Measurements from ENCODE around the gene NTNG2.

The NTNG2 gene

GRCh38 chr9:132146575-132146974 is 15.3 kb upstream of the NTNG2 start:
- no peak for DNase-seq (ENCODE audit: low spot score)

GRCh38 chr9:132147331-132147730 is 14.5 kb upstream of the NTNG2 start:
- DNase-seq (ENCODE audit: low spot score): no peak

- no peak for DNase-seq (ENCODE audit: low spot score)
Observed at GRCh38 chr9:132147839-132148238, 14.0 kb upstream of the NTNG2 start.

DNA sequence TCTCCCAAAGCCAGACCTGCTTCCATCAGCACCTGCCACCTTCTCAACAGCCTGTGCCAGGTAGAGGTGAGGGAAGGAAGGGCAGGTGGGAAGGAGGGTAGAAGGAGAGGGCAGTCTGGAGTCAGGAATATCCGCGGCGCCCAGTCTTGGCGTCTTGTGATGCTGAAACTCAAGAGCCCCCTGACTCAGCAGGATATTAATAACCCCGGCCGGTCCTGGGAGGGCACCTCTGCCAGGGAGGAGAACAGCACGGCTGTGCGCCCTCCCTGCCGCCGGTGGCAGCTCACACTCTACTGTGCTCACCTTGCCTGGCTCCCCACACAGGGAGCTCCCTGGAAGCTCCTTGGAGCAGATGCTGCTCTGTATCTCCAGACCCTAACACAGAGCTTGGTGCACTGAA is 11.6 kb upstream of the NTNG2 start:
- no peak for DNase-seq (ENCODE audit: low spot score)

DNA sequence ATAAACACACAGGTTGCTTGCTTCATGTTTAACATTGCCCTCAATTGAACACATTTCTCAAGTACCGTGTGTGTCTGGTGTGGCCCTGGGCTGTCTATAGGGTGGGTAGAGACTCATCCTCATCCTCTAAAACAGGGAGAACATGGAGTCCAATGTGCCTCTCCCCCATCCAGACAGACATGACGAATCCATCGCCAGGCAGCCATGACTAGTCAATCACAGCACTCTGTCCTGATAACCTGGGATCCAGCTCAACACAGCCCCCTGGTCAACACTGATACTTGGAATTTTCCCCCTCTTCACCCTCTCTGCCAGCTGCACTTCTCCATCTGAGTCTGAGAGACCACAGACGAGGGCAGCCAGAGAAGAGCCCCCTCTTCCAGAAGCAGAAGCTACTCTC is 10.7 kb upstream of the NTNG2 start:
- DNase-seq (ENCODE audit: low spot score): no peak

DNA sequence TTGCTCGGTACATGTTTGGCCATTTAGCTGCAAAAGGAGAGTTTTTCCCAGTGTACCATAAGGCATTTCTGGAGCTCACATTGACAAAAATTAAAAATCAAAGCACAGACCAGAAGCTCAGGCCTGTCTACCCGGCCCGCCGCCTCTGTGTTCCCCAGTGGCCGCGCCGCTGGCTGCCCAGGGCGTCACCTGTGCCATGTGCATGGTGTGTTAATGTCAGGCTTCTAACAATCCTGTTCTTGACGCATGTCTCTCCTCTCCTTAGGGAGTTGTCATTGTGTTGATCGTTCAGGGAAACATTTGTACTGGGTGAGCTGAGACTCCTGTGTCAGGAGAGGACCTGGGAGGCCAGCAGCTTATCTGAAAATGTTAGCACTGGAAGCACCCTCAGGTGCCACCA is 9.6 kb upstream of the NTNG2 start:
- DNase-seq (ENCODE audit: low spot score): no peak

- DNase-seq (ENCODE audit: low spot score): no peak
Observed at GRCh38 chr9:132154863-132155567, 6.8 kb upstream of the NTNG2 start.

DNA sequence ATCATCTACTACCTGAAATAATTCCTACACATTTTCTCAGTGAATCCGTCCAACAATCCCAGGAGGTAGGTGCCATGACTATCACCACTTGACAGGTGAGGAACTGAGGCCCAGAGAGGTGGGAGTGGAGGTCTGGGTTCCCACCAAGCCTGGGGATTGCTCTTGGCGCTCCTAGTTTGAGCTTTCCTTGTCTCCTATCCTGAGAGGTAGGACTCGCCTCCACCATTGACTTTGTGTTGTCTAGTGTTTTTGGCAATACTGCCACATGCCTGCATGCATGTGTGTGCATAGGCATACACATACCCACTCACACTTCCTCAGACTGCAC is 6.3 kb upstream of the NTNG2 start:
- no peak for DNase-seq (ENCODE audit: low spot score)

GRCh38 chr9:132156262-132156661 is 5.6 kb upstream of the NTNG2 start:
- no peak for DNase-seq (ENCODE audit: low spot score)

DNA sequence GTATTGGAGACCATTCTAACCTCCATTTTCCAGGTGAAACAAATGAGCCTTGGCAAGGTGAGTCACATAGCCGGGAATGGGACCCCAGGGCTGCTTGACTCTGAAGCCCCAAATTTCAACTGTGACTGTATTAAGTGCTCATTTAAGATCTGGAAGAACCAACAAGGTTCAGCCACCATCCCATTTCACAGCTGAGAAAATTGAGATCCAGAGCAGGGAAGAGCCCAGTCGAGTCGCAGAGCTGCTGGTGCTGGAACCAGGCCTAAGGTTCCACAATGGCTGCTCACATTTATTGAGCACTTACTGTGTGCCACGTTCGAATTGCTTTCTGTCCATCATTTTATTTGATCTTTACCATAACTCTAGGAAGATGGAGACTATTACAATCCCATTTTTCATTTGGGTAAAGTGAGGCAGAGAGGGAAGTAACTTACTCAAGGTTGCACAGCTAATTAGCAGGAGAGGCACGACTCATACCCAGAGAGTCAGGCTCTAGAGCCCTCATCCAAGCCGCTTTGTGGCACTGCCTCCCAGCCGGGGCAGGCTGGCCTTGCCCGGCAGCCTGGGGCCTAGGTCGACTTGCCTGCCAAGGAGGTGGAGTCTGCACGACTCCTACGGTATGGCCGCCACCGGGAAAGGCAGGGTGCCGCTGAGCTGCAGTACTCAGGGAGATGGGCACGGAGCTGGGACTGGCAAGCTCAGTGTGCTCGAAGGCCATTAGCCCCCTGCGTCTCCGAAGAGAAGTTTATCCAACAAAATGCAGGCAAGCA is 4.3 kb upstream of the NTNG2 start:
- no peak for DNase-seq (ENCODE audit: low spot score)

- peak; percentile 83 for DNase-seq (ENCODE audit: low spot score)
Observed at GRCh38 chr9:132160802-132161742, 786 bp upstream of the NTNG2 start.

- peak; percentile 58 for DNase-seq (ENCODE audit: low spot score)
Observed at GRCh38 chr9:132162764-132163456, 1.1 kb downstream of the NTNG2 start.

DNA sequence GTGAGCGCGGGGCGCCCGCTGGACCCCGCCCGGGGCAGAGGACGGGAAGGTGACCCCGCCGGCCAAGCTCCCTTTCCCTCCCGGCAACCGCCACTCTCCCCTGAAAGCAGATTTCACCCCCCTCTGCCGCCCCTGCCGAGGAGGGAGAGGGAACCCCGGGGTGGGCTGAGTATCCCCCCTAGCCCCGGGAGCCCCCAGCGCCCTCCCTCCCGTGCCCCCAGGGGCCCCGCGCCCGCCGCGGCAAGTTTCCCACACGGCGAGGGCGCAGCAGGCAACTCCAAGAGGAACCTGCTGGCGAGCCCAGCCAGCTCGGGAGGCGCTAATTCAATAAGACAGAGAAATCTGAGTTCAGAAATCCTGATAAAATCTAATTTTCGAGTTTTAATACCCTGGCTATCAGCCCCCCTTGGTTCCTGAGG is 1.6 kb downstream of the NTNG2 start:
- peak; percentile 63 for DNase-seq (ENCODE audit: low spot score)

DNA sequence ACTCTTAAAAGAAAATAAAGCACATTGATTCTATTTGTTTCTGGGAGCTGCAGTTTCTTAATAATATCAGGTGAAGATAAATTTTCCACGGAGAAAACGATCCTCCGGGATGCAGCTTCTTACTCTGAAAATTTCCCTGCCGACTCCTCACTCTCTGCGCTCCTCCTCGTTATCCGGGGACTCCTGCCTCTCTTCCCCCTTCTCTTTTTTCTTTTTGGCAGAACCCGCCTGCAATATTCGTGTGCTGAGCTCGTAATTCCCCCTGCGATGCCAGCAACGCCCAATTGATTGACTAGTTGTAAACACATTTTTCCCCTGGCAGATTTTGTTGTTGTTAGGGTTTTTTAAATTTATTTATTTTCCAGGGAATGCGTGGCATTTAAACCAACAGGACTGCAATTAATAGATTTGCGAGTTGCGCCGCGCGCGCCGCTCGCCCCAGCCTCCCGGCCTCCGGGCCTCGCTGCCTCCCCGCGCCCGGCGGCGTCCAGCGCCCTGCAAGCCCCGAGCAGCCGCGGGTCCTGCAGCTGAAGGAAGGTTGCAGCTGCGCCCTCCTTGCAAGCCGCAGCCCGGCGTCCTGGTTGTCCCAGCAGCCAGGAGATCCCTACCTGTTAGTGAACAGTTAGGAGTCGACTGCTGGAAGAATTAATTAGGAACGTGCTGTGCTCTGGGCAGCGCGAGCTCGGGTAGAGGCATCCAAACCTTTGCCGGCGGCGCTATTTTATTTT is 2.2 kb downstream of the NTNG2 start:
- DNase-seq (ENCODE audit: low spot score): no peak

GRCh38 chr9:132164604-132165362 is 2.9 kb downstream of the NTNG2 start:
- no peak for DNase-seq (ENCODE audit: low spot score)

GRCh38 chr9:132166599-132166998 is 4.7 kb downstream of the NTNG2 start:
- DNase-seq (ENCODE audit: low spot score): no peak

- no peak for DNase-seq (ENCODE audit: low spot score)
Observed at GRCh38 chr9:132167192-132167591, 5.3 kb downstream of the NTNG2 start.

- no peak for DNase-seq (ENCODE audit: low spot score)
Observed at GRCh38 chr9:132168347-132168746, 6.5 kb downstream of the NTNG2 start.

GRCh38 chr9:132168851-132169250 is 7.0 kb downstream of the NTNG2 start:
- DNase-seq (ENCODE audit: low spot score): no peak

GRCh38 chr9:132169672-132170392 is 8.0 kb downstream of the NTNG2 start:
- peak; percentile 86 for DNase-seq (ENCODE audit: low spot score)

Measured in D341Med (cell line).